ENCODE measurements around the gene AP4E1.
A peak's percentile ranks its signal among the peaks of the same experiment; 100 is the strongest.
"Not testable (repeated sequence)": the region's sequence is repeated elsewhere in the genome, so short reads cannot be mapped to it uniquely, and the experiment has no call there.

The AP4E1 gene

DNA sequence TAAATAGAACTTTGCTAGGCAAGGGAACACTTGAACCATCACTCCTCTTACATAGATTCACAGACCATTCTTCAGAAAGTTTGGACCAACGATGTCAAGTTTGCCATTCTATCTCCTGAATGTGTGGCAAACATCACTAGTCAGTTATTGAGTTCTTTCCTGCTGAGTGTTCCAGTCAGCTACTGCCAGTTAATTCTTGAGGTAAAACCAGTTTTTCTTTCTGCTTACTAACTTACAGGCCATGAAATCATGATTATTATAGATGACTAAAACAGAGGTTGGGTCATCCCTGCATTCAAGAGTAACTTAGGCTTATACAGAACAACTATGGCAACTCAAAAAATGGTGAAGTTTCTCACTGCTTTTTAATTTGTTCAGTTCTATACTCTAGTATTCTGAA, 88.2 kb downstream of the AP4E1 start:
- no peak for DNase-seq (ENCODE audit: insufficient read length, low spot score)
- no peak for FAIRE-seq
- TF ChIP-seq POLR2A (IDR thresholded peaks at IDR 0.05; ENCODE audit: low read depth, low read length), result no peak

DNA sequence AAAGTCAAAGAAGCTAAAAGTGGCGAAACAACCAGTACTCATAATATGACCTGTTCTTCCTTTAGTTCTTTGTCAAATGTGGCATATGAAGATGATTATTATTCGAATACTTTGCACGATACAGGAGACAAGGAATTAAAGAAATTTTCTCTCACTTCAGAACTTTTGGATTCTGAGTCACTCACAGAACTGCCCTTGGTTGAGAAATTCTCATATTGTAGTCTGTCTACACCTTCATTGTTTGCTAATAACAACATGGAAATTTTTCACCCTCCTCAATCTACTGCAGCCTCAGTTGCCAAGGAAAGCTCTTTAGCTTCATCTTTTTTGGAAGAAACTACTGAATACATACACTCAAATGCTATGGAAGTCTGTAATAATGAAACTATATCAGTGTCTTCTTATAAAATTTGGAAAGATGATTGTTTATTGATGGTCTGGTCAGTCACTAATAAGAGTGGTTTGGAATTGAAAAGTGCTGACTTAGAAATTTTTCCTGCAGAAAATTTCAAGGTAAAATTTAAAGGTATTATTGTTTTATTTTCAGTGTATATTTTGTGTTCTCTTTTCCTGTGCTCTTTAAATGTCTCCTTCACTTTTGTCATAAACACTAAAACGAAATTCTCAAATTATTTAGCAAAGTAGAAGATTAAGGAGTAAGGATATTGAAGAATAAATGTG, 89.0 kb downstream of the AP4E1 start:
- DNase-seq (ENCODE audit: insufficient read length, low spot score), result no peak
- no peak for TF ChIP-seq POLR2A (IDR thresholded peaks at IDR 0.05; ENCODE audit: low read depth, low read length)
- no peak for FAIRE-seq

DNA sequence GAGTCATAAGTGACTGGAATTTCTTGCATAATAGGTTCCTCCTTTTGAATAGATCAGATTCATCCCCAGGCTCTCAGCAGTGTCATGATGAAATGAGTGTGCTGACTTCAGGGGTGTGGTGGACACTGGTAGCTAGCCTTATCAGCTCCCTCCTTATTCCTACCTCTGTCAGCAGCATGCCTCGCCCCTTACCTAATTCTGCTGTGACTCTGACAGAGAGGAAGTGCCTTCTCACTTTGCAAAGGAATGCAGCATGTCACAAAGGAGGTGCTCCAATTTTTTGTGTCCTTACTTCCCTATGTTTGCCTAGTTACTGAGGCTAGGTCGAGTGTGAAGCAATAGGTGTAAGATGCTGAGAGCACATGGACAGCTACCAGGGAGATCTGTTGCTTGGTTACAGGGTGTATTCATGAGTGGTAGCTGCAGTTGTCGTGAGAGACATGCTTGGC, 95.6 kb downstream of the AP4E1 start:
- DNase-seq (ENCODE audit: insufficient read length, low spot score) (no peak), FAIRE-seq (no peak)
- TF ChIP-seq POLR2A (IDR thresholded peaks at IDR 0.05; ENCODE audit: low read depth, low read length), result no peak

GRCh38 chr15:51006336-51006985, 98.0 kb downstream of the AP4E1 start:
- no peak for DNase-seq (ENCODE audit: insufficient read length, low spot score)
- no peak for FAIRE-seq
- no peak for TF ChIP-seq POLR2A (IDR thresholded peaks at IDR 0.05; ENCODE audit: low read depth, low read length)

GRCh38 chr15:51007131-51007666, 98.7 kb downstream of the AP4E1 start:
- FAIRE-seq (no peak), DNase-seq (ENCODE audit: insufficient read length, low spot score) (no peak)
- TF ChIP-seq POLR2A (IDR thresholded peaks at IDR 0.05; ENCODE audit: low read depth, low read length), result no peak

DNA sequence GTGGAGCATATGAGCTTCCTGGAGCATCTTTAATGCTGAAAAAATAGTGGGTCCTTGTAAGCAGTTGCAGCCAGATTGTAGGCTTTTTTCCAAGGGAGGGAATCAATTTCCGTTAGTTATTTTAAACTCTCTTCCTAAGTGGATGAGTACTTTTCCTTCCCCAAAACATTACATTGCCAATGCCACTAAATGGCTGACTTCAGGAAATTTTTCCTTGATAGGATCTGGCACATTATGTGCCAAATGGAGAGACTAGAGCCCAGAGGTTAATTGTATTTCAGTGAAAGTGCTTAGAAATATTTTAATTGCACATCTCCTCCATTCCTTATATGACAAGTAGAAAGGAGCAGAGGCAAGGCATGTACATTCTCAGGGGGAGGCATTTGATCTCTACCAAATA, 102.7 kb downstream of the AP4E1 start:
- no peak for TF ChIP-seq POLR2A (IDR thresholded peaks at IDR 0.05; ENCODE audit: low read depth, low read length)
- DNase-seq (ENCODE audit: insufficient read length, low spot score) (no peak), FAIRE-seq (no peak)

DNA sequence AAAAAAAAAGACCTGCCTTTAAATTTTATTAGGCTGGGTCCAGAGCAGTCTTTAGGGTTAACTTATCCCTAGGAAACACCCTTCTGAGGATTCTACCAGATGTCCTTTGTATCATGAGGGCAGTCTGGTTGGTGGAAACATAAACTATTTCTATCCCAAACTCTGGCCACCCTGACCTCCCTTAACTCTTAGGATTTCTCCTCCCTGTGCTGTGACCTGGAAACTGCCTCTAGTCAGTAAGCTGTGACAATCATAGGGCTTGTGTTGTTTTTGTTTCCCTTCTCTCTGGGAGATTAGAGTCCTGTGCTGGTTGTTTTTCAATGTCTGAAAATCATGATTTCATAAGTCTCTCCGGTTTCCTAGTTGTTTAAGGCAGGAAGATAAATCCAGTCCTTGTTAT, 108.1 kb downstream of the AP4E1 start:
- TF ChIP-seq POLR2A (IDR thresholded peaks at IDR 0.05; ENCODE audit: low read depth, low read length), result no peak
- no peak for DNase-seq (ENCODE audit: insufficient read length, low spot score)
- FAIRE-seq, result no peak

DNA sequence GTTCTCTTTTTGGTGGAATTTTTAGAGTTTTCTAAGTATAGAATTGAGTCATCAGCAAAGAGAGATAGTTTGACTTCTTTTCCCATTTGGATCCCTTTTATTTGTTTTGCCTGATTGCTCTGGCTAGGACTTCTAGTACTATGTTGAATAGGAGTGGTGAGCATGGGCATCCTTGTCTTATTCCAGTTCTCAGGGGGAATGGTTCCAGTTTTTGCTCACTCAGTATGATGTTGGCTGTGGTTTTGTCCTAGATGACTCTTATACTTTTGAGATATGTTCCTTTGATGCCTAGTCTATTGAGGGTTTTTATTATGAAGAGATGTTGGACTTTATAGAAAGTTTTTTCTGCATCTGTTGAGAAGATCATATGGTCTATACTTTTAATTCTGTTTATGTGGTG, 113.7 kb downstream of the AP4E1 start:
- FAIRE-seq (no peak), DNase-seq (ENCODE audit: insufficient read length, low spot score) (no peak)
- no peak for TF ChIP-seq POLR2A (IDR thresholded peaks at IDR 0.05; ENCODE audit: low read depth, low read length)

- no peak for TF ChIP-seq POLR2A (IDR thresholded peaks at IDR 0.05; ENCODE audit: low read depth, low read length)
- DNase-seq (ENCODE audit: insufficient read length, low spot score) (no peak), FAIRE-seq (no peak)
Observed at GRCh38 chr15:51023499-51023898, 115.0 kb downstream of the AP4E1 start.

DNA sequence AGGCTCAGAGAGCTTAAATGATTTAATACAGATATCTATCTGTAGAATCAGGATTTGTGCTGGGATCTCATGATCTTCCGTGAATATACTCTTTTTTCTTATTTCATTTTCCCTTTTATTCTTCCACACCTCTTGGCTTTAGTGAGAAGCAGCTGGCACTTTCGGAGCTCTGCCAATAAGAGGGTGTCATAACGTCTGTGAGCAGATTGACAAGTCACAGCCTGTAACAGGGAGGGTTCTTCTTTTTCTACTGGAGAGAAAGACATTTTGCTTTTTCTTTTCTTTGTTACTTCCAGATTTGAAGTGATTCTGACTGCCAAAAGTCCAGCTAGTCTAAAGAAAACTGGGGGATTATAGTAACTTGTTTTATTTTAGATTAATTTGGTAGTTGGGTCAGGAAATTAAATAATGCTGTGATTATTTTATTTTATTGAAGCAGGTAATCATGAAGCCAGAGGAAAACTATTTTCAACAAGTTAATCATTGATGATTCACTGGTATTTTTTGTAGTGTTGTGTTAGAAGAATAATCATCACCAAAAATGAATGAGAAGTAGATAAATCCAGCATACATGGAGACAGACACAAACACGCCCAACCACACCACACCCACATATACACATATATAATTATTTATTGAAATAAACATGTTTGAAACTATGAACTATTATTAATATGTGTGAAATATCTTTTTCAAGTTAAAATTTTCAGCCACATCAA, 116.4 kb downstream of the AP4E1 start:
- DNase-seq (ENCODE audit: insufficient read length, low spot score), result no peak
- TF ChIP-seq POLR2A (IDR thresholded peaks at IDR 0.05; ENCODE audit: low read depth, low read length), result no peak
- no peak for FAIRE-seq

GRCh38 chr15:51025454-51025846, 117.0 kb downstream of the AP4E1 start:
- no peak for FAIRE-seq
- DNase-seq (ENCODE audit: insufficient read length, low spot score), result no peak
- no peak for TF ChIP-seq POLR2A (IDR thresholded peaks at IDR 0.05; ENCODE audit: low read depth, low read length)

DNA sequence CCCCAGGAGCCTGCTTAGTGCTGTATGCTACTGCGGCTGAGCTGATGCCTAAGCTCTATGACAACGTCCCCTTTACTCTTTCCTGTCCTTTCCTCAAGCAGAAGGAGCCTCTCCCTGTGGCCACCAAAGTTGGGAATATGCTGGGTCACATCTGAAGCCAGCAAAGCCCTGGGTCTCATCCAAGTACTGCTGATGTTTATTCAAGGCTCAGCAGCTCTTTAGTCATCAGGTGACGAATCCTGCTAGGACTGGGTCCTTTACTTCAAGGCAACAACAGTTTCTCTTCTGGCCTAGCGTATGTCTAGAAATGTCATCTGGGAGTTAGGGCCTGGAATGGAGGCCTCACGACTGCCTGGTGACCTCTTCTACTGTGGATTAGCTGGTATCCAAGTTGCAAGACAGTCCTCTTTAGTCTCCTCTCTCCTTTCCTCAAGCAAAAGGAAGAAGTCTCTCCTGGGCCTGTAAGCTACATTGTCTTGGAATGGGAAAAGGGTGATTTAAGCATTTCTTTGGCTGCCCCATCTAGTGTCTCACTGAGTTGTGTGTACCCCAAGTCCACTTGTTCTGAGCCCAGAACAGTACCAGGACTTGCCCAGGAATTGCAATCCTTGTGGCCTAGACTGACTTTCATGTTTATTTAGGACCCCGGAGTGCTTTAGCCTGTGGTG, 122.3 kb downstream of the AP4E1 start:
- DNase-seq (ENCODE audit: insufficient read length, low spot score) (peak; percentile 42), FAIRE-seq (no peak)
- no peak for TF ChIP-seq POLR2A (IDR thresholded peaks at IDR 0.05; ENCODE audit: low read depth, low read length)

DNA sequence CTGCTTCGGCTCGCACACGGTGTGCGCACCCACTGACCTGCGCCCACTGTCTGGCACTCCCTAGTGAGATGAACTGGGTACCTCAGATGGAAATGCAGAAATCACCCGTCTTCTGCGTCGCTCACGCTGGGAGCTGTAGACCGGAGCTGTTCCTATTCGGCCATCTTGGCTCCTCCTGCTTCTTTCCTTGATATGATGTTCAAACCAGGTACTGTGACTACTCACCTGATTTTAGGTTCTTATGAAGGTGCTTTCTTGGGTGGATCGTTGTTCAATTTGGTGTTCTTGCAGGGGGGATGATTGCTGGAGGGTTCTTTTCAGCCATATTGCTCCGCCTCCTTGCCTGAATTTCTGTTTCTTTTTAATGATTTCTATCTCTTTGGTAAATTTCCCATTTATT, 129.0 kb downstream of the AP4E1 start:
- FAIRE-seq; DNase-seq (ENCODE audit: insufficient read length, low spot score): not testable (repeated sequence)
